Transverse colon (tissue), 4 donors: Measurements from ENCODE around the gene HDAC7. TPM values are rescaled to one million over a fixed set of nuclear protein-coding genes. Genes with fewer than 3 reads are reported as not detected.

Experiments
- DNase-seq: peaks from one replicate; pipeline ENCODE4 v3.0.0-alpha.2; 2019
- H3K27ac ChIP-seq, 4 donors: fragments of 200-600 bp; sonication (generic); 2 replicates each; pipeline ENCODE4 v1.5.1; 2016 to 2018; ENCODE audit warnings: inconsistent platforms in 4 of 4
- H3K27me3 ChIP-seq: fragments of 200-600 bp; sonication (generic); 2 replicates; pipeline ENCODE4 v1.5.1; 2017; ENCODE audit warnings: inconsistent platforms
- H3K36me3 ChIP-seq, 4 donors: fragments of 200-600 bp; sonication (generic); 2 replicates each; pipeline ENCODE4 v1.5.1; 2017 to 2019; ENCODE audit warnings: inconsistent platforms in 4 of 4
- H3K4me1 ChIP-seq, 4 donors: fragments of 200-600 bp; sonication (generic); 2 replicates each; pipeline ENCODE4 v1.5.1; 2017 to 2020; ENCODE audit warnings: inconsistent platforms in 4 of 4
- H3K4me3 ChIP-seq, 4 donors: fragments of 200-600 bp; sonication (generic); 1 replicate in 1 of 4; 2 replicates in 3 of 4; pipeline versions ENCODE4 v1.5.1 to v1.6.1; 2017 to 2019; ENCODE audit warnings: inconsistent platforms in 4 of 4
- H3K9me3 ChIP-seq, 2 donors: fragments of 200-600 bp; sonication (generic); 2 replicates each; pipeline ENCODE4 v1.5.1; 2017 to 2019; ENCODE audit warnings: inconsistent platforms in 2 of 2
- EP300 ChIP-seq: sonication (generic); formaldehyde crosslinking; IDR thresholded peaks from one replicate; pipeline ENCODE4 v1.6.1; 2017; ENCODE audit warnings: antibody characterized with exemption, low read depth
- POLR2A ChIP-seq: fragments of 450-650 bp; IDR thresholded peaks from one replicate; pipeline ENCODE4 v1.6.1; 2016; ENCODE audit warnings: antibody characterized with exemption, mild to moderate bottlenecking, moderate library complexity
- POLR2AphosphoS5 ChIP-seq, 3 donors: sonication (generic); formaldehyde crosslinking; IDR thresholded peaks; one replicate each; pipeline ENCODE4 v1.6.1; 2016; ENCODE audit warnings: antibody characterized with exemption in 3 of 3
- WGBS, 2 donors: methylation state at CpG; one replicate each; pipeline ENCODE4 v1.1.5; 2018; ENCODE audit warnings: low coverage in 1 of 2; 5-methylcytosine and 5-hydroxymethylcytosine counted together
- in situ Hi-C, 4 donors: fragments of 200-750 bp; cut with MboI; loops; one replicate each; pipeline versions ENCODE4 v1.15.0 to v1.15.1; 2017; ENCODE audit warnings: low sequenced_read_pairs in 3 of 4, low pct_ligation_motif_present in 1 of 4, low pct_unique_long_range_greater_than_20kb in 1 of 4
- intact Hi-C: fragments of 100-400 bp; cut with DNase I; formaldehyde crosslinking; loops from one replicate; pipeline ENCODE4 v1.15.1; 2023; ENCODE audit warnings: low total_unique reads
- total RNA-seq, 4 donors: library from RNA; depleted of rRNA; stranded (reverse); fragments of >200 nt; gene quantifications; one replicate each; pipeline ENCODE4 v1.1.0, GENCODE V29; 2016
- TF ChIP-seq, protein P1 (sequence below), 5 experiments: fragments of 200-600 bp in 3 of 5; fragments of 450-650 bp in 2 of 5; sonication (generic) in 3 of 5; IDR thresholded peaks; 1 replicate in 2 of 5; 2 replicates in 3 of 5; pipeline ENCODE4 v1.5.1; 2016 to 2017; ENCODE audit warnings: antibody characterized with exemption in 5 of 5, inconsistent platforms in 3 of 5, mild to moderate bottlenecking in 2 of 5, moderate library complexity in 1 of 5

Gene HDAC7
- total RNA-seq, 4 donors from 2014 or later = 19.4 to 133 (median 28.3) TPM

GRCh38 chr12:47755655-47756562, 63.8 kb downstream of the HDAC7 start:
- WGBS, 2 donors = 51 to 81% methylated on average over 3 to 12 of the region's 12 CpGs
- H3K4me1 ChIP-seq = peaks cover 23 to 61% (median 50%) of the 10 kb centered on the region in 4 donors

DNA sequence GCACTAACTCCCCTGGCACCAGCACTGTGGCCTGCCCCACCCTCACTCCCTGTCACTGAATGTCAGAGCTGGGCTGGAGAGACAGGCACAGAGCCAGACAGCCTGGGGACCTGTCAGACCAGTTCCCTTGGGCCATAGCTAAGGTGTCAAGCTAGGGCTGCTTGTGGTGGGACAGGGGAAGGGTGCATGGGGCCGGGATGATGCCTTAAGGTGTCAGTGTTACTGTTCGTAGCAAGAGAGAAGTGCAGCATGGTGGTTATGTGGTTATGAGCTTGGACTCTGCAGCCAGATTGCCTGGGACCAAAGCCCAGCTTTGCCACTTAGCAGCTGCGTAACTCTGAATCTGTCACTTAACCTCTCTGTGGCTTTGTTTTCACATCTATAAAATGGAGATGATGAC, 64.8 kb downstream of the HDAC7 start:
- TF ChIP-seq EP300 (no peak), POLR2AphosphoS5 (IDR thresholded peaks at IDR 0.05) (peak in 2 of 3 donors; percentile 49 to 72)
- Histone ChIP-seq H3K4me1 (peaks cover 23 to 59% (median 50%) of the 10 kb centered on the region in 4 donors), H3K27me3 (no peaks in the 10 kb centered on the region), H3K36me3 (no peaks in the 10 kb centered on the region), H3K9me3 (no peaks in the 10 kb centered on the region), H3K27ac (peak overlapping the region; percentile 52 to 82 (median 76)), H3K4me3 (no peak overlapping the region)
- WGBS, 2 donors = 25% methylated on average over 3 of the region's 3 CpGs; no CpG with 5 or more reads in 1 of the 2 donors
- DNase-seq = peak; percentile 90
- intact Hi-C loops = no loop called here
- in situ Hi-C loops = no loop called here

More at GRCh38 chr12:47755655-47756562, 63.8 kb downstream of the HDAC7 start:
- in situ Hi-C loops = no loop called here
- H3K27ac ChIP-seq = peak overlapping the region; percentile 52 to 82 (median 76)
- intact Hi-C loops = no loop called here
- no peaks in the 10 kb centered on the region for H3K27me3 ChIP-seq
- peak; percentile 80 for DNase-seq
- H3K36me3 ChIP-seq = no peaks in the 10 kb centered on the region
- TF ChIP-seq, protein P1, sequence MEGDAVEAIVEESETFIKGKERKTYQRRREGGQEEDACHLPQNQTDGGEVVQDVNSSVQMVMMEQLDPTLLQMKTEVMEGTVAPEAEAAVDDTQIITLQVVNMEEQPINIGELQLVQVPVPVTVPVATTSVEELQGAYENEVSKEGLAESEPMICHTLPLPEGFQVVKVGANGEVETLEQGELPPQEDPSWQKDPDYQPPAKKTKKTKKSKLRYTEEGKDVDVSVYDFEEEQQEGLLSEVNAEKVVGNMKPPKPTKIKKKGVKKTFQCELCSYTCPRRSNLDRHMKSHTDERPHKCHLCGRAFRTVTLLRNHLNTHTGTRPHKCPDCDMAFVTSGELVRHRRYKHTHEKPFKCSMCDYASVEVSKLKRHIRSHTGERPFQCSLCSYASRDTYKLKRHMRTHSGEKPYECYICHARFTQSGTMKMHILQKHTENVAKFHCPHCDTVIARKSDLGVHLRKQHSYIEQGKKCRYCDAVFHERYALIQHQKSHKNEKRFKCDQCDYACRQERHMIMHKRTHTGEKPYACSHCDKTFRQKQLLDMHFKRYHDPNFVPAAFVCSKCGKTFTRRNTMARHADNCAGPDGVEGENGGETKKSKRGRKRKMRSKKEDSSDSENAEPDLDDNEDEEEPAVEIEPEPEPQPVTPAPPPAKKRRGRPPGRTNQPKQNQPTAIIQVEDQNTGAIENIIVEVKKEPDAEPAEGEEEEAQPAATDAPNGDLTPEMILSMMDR (IDR thresholded peaks at IDR 0.05) = no peak
- TF ChIP-seq POLR2AphosphoS5 (IDR thresholded peaks at IDR 0.05) (no peak), EP300 (no peak), POLR2A (no peak)
- no peaks in the 10 kb centered on the region for H3K9me3 ChIP-seq
- peak overlapping the region in 1 of 4 donors; percentile 0 for H3K4me3 ChIP-seq

DNA sequence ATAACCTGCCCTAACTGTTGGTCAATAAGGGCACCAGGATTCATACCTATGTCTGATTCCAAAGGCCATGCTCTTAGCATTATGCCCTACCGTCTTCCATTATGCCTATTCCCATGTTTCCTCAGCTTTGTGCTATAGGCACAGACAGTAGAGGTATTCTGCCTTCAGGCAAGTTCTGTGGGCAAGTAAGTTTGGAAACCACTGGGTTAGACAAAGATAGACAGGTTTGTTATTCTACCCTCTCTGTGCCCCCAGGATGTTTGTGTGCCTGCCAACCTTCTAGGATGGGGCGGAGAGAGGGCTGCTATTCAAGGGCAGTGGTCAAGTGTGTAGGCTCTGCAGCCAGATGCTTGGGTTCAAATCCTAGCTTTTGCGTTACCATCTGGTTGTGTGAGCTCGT, 65.6 kb downstream of the HDAC7 start:
- WGBS, 2 donors = 91% methylated on average over 4 of the region's 4 CpGs; no CpG with 5 or more reads in 1 of the 2 donors
- TF ChIP-seq EP300 (no peak), POLR2AphosphoS5 (IDR thresholded peaks at IDR 0.05) (no peak), POLR2A (no peak)
- TF ChIP-seq, protein P1 (IDR thresholded peaks at IDR 0.05) = no peak
- intact Hi-C loops (no loop called here), in situ Hi-C loops (no loop called here)
- DNase-seq = no peak
- peak overlapping the region; percentile 52 to 82 (median 76) for H3K27ac ChIP-seq
- H3K27me3 ChIP-seq = no peaks in the 10 kb centered on the region
- no peaks in the 10 kb centered on the region for H3K9me3 ChIP-seq
- no peaks in the 10 kb centered on the region for H3K36me3 ChIP-seq
- peaks cover 23 to 51% (median 43%) of the 10 kb centered on the region in 4 donors for H3K4me1 ChIP-seq
- H3K4me3 ChIP-seq = no peak overlapping the region

DNA sequence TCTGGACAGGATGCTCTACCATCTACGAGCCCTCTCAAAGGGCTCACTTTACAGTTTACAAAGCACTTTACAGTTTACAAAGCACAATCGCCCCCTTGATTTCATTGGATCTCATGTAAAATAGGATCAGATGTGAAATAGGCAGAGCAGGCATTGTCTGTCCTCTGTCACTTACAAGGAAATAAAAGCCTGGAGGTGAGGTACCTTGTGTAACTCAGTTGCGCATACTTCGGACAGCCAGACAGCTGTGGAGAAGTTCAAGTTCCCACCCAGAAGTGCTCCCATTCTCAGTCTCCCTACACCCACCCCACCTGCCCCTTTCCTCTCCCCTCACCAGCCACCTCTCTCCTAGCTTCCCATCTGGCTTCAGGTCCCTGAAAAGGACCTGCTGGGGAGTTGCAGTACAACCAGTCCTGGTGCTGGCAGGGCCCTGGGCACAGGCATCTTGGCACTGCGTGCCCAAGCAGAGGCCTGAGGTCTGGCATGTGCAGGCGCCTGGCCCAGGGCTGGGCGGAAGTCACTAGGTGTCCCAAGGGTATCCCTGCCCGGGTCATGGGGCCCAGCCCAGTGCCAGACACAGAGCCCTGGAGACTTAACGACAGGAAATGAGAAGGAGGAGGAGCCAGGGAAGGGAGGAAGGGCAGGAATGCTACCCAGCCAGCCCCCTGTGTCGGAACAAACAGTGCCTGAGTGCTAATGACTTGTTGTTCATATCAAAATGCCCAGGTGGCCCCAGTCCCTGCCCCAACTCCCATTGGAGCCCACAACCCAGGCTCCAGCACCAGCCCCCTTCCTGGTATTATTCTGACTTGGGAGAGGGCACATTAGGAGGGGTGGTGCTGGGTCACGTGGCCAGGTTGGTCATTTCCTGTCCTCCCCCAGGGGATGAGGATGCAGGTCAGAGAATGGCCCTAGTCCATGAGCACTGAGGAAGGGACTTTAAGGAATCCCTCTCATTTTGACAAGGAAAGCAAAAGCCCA, 66.4 kb downstream of the HDAC7 start:
- no peaks in the 10 kb centered on the region for H3K27me3 ChIP-seq
- peak in 1 of 3 donors; percentile 33 for TF ChIP-seq POLR2AphosphoS5 (IDR thresholded peaks at IDR 0.05)
- TF ChIP-seq, protein P1 (IDR thresholded peaks at IDR 0.05) = no peak
- peak; percentile 76 for DNase-seq
- peaks cover 20 to 47% (median 39%) of the 10 kb centered on the region in 4 donors for H3K4me1 ChIP-seq
- H3K4me3 ChIP-seq = no peak overlapping the region
- H3K9me3 ChIP-seq = no peaks in the 10 kb centered on the region
- H3K36me3 ChIP-seq = no peaks in the 10 kb centered on the region
- 47 to 80% methylated on average over 4 to 11 of the region's 11 CpGs for WGBS, 2 donors
- intact Hi-C loops (no loop called here), in situ Hi-C loops (no loop called here)
- peak overlapping the region; percentile 52 to 82 (median 76) for H3K27ac ChIP-seq
